Measurements from ENCODE around the gene CMIP.
A peak's percentile ranks its signal among the peaks of the same experiment; 100 is the strongest.

CMIP gene

DNA sequence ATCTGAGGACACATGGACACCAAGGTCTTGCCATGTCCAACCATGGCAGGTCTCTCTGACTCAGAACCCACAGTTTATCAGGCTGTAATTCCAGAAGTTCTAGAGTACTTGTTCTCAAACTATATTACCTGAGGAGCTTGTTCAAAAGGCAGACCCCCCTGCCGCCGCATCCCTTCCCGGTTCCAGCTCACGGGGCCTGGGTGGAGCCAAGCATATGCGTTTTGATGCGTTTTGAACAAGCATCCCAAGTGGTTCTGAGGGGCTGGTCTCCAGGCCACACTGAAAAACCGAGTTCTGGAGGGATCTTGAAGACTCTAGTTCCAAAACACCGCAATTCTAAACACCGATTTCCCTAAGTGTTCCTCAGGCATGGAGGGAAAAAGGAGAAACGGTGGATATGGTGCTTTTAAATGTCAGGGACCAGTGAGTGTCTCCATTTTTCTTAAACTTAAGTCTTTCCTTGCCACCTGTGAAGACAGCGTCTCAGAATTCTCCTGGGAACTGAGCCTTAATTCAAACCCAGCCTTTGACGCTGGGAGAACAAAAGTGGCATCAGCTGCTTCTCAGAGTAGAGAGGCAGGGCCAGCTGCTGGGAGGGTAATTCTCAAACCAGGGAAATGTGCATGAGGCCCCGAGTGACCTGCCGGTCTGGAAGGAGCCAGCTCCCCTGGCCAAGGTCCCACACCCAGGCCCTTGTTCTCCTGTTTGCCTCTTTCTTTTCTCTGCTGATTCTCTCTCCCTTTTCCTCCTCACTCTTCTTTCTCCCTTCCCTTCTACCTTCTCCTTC, 250.1 kb downstream of the CMIP start:
- peak in 1 of 2 donors; percentile 24 for DNase-seq

DNA sequence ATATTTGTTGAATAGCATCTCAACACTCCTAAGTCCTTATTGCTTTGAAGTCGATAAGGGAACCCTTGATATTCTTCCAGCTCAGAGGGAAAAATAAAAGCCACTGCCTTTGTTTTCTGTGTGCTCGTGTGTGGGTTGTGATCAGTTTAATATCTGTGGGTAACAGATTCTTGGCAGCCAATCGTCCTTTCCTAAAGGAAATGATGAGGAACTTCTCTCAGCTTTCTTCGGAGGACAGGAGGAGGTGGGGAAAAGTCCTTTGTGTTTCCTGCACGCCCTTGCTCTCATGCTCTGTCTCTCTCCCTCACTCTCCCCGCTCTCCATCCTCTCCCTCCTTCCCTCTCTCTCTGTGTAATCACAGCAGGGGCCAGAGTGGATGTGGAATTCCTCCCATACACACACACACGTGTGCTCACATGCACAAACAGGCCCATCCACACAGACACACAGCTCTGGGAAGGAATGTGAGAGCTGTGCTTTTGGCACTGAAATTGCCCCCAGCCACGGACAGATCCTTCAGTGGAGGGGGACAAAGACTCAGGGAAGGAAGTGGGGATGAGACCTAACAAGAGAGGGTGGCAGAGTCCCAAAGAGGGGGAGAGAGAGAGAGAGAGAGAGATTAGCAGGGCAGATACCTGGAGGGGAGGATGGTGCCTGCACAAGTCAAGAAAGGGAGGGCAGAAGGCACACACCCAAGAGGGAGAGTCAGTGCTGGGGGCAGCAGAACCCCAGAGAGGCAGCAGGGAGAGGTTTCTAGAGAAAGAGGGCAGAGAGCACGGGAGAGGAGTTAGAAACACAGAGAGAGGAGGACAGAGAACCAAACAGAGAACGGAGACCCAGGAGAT, 250.9 kb downstream of the CMIP start:
- no peak for DNase-seq

DNA sequence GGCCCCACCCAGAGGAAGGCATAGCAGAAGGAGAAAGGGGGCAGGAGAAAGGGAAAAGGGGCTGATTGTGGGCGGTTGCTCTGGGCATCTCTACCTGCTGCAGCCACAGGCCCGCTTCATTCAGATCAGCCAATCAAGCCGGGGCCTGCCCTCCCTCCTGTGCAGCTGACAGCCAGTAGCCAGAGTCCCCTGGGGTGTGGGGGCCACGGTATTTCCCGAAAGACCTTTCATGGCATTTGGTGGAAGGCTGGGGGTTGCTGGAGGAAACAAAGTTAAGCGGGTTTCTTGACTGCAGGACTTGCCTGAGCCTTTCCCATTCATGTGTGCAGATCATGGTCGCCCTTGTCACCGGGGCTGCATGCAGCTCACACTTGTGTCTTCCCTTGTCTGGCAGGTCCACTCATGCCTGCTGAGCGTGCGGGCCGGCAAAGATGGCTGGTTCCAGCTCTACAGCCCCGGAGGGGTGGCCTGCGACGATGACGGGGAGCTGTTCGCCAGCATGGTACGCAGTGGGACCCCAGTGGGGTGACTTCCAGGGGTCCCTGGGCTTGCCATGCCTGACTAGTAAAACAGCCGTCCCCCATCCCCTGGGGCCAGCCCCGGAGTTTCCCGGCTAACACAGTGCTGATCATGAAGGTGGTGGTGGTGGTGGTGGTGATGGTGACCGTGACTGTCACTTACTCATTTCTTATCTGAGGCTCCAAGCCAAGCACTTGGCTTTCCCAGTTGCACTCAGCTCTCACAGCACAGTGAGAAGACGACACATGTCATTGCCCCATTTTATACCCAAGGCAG, 251.8 kb downstream of the CMIP start:
- DNase-seq: no peak

DNA sequence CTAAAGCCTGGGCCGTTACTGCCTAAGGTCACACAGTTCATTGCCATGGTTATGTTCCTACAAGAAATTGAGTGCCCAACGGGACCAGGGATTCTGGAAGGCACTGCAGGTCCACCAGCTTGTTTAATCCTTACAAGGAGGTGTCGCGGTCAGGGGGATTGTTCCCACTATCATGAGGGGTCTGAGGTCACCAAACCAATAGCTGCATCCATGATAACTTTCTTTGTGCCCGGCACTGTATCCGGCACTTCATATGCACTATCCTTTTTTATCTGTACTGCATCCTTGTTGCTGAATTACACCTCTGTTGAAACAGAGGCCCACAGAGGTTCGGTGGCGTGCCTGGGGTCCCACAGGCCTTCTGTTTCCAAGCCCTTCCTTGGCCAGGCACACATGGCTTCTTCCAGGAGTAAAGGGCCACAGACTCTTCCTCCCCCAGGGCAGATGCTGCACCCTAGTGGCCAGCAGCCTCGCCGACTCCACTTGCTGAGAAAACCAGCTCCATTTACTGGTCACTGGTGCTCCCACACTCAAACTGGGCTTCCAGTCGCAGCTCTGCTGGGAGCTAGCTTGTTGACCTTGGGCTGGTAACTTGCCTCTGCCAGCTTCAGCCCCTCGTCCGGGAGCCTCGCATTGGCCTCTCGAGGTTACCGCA, 252.5 kb downstream of the CMIP start:
- DNase-seq: peak in 1 of 2 donors; percentile 32

DNA sequence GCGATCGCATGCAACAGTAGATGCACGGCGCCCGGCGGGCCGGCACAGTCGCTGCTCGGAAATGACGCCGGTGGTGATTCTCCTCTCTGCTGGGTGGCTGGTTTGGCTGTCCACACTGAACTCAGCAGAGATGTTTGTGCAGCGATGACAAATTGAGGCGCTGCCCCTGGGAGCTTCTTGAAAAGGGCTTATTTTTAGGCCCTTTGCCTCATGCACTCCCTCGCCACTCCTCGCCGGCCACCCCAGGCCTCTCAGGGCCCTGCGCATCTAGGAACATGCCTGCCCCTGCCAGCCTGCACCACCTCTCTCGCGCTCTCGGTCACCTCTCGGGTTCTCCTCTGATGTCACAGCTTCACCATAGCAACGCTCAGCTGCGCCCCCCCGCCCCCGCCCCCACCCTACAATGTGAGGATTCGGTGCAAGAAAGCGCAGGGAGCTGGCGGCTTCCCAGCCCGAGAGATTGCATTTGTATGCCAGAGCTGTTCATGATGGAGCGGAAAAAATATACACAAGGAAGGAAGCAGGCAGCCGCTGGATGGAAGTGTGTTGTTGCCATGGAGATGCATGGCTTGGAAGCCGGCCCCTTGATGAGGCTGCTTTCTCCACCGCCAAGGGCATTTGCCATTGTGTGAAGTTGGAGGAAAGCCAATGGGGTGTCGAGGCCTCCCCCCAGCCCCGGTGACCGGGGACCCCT, 253.2 kb downstream of the CMIP start:
- peak; percentile 32 to 67 for DNase-seq

DNA sequence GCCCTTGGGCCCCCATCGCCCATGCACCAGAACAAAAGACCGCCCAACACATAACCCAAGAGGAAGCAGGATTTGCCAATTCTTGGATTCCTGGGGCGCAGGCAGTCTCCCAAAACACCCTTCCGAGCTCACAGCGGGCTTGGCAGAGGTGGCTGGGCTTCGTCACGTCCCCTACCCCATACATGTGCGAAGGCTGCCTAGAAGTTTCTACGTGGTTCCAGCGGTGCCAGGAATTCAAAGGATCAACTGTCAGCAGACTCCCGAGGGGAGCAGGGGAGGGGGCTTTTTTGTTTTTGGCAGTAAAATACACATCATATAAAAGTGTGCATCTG, 253.7 kb downstream of the CMIP start:
- no peak for DNase-seq

DNA sequence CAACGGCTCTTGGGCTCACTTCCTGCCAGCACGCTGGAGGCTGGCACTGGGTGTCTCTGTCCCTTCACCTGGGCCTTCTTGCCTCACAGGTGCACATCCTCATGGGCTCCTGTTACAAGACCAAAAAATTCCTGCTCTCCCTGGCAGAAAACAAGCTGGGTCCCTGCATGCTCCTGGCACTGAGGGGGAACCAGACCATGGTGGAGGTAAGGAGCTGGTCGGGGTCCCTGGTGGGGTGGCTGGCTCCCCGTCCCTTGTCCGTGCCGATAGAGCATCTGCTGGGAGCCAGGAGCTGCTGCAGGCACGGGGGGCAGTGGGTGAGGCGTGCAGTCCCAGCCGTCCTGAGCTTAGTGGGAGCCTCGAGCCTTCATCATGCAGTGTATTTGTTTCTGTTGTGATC, 255.0 kb downstream of the CMIP start:
- no peak for DNase-seq

DNA sequence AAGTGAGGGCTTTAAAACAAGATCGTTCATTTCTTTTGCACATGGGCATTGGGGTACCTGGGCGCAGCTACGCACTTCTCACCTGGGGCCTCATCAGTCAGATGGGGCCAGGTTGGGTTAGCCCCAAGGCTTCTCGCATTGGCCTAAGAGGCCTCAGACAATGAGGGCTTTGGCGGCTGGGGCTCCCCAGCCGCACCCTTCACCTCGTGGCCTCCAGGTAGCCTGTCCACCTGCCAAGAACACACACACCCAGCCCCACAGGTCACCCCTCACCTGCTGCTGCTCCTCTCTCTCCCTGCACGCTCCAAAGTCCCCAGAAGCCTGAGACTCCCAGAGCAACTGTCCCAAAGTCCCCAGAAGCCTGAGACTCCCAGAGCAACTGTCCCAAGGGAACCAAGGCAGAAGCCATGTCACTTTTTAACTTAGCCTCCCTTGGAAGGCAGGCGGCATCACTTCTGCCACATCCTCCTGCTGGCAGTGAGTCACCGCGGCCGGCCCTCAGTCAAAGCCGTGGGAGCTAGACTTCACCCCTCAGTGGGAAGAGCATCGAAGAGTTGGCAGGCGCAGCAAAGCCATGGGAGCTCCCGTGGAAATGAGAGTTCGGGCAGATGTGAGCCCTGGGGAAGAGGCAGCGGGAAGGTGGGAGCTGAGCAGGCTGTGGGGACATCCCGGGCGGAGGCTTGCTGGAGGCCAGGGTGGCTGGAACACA, 255.6 kb downstream of the CMIP start:
- no peak for DNase-seq

DNA sequence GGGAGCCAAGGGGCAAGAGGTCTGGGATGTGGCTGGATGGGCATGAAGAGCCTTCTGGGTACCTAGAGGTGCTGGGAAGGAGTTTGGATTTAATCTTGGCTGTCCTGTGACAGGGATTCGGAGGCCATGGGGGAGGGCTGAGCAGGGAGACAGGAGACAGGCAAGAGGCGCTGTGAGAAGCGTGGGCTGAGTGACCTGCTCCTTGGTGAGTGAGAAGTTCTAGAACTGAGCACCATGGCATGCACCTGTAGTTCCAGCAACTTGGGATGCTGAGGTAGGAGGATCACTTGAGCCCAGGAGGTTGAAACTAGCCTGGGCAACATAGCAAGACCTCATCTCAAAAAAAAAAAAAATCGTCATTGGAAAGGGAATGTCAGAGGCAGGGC, 256.2 kb downstream of the CMIP start:
- DNase-seq: no peak

DNA sequence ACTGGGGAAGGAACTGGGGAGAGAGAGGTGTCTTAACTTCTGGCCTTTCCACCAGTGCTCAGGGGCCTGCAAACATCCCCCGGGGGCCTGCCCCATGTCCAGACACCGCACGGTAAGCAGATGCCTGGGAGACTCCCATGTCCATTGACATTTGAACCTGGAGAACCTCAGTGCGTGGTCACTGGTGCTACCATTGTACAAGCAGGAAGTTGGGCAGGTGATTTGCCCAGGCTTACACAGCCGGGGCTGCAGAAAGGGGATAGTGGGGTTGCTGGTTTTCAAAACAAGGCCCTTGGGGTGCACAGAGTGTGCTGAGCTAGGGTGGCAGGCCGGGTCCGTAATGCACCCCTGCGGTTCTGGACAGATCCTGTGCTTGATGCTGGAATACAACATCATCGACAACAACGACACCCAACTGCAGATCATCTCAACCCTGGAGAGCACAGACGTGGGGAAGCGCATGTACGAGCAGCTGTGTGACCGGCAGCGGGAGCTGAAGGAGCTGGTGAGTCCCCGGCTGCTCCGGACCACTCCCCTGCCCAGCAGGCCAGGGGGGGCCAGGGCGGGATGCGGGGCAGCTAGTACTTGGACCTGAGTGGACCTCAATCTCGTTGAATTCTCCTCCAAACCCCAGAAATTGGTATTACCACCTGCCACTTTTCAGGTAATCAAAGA, 256.8 kb downstream of the CMIP start:
- no peak for DNase-seq

DNA sequence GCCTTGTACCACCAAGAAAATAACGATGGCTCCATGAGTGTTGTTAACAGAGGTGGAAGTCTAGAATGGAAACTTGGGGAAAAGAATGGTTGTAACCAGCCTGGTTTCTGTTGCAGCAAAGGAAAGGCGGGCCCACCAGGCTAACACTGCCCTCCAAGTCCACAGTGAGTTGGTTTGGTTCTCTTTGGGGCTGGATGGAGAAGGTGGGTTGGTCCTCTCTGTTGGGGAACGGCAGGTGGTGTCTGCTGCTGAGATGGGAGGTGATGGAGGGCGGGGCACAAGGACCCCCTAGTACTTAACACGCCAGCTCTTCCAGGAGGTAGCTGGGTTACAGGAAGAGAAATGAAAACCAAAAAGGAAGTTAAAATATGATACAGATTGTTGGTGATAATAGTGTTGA, 257.9 kb downstream of the CMIP start:
- no peak for DNase-seq

DNA sequence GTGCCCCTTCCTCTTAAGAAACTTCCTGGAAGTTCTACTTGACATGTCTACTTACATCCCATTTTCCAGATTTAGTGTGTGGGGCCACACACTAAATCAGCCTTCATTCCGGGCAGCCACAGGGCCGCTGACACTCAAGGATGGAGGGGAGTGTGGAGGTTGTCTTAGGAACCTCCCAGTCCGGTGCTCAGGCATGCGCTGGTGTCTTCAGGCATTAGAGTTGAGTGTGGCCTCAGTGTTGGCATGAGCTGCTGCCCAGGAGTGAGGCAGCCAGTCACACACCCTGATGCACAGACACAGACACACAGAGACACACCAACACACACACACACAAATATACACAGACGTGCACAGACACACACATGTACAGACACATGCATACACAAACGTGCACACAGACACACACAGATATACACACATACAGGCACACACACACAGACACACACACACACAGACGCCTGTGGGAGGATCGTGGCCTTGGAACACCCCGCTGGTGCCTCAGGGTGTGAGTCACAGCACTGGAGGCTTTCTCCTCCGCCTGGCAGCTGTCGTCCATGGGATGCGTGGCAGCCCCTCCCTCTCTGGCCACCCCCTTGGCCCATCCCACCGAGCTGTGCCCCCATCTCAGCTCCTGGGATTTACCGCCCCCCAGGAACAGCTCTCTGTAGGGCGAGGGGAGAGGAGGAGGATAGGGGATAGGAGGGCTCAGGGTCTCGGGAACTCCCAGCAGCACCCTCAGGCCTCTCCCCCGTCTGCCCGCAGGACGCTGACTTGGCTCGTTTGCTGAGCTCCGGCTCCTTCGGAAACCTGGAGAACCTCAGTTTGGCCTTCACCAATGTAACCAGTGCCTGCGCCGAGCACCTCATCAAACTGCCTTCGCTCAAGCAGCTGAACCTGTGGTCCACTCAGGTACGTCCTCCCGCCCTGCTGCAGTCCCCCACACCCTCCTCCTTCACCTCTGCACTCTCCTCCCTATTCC, 258.9 kb downstream of the CMIP start:
- DNase-seq: no peak

DNA sequence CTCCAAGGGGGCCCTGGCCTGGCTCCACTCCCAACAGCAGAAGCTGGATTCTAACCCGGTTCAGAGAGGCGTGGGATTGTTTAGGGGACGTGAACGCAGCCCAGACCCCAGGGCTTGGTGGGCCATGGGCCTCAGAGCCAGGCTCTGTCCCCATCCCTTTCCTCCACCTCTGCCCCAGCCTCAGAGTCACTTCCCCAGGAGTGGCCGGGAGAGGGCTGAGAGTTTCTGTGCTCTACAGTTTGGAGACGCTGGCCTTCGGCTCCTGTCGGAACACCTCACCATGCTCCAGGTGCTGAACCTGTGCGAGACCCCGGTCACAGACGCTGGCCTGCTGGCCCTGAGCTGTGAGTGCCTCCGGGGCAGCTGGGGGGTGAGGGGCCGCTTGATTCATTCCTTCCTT, 260.7 kb downstream of the CMIP start:
- DNase-seq: no peak

DNA sequence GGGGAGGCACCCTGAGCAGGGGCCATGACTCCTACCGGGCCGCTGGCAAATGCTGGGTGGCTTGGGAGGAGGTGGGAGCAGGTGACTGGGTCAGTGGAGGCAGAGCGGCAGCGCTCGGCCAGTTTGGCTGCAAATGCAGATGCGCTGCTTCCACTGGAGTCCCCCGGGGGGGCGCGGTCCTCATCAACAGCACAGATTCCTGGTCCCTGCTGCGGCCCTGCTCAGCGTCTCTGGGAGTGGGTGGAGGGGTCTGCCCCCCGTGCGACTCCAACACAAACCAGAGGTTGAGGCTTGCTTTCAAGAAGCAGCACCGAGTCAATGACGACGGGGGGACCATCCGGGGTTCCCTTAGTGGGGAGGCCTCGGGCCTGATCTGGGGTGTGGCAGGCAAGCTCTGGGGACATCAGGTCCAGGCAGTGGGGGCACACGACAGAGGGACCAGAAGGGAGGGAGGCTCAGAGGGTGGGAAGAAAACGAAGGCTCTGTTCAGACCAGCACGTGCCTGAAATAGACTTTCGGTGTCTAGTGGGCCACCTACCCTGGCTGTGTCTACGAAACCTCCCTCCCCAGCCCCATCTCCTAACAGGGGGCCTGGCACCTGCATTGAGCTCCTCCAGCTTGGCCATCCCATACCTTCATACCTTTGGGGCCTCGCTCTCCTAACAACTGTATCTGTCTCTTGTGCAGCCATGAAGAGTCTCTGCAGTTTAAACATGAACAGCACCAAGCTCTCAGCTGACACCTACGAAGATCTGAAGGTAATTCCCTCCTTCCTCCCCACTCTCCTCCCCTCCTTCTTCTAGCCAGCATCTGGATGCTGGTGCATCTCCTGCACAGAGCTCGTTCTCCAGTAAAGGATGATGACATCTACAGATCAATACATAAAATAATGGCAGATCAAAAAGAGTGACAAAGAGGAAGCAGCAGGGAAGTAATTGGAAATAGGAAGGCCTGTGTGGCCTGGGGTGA, 262.0 kb downstream of the CMIP start:
- no peak for DNase-seq

DNA sequence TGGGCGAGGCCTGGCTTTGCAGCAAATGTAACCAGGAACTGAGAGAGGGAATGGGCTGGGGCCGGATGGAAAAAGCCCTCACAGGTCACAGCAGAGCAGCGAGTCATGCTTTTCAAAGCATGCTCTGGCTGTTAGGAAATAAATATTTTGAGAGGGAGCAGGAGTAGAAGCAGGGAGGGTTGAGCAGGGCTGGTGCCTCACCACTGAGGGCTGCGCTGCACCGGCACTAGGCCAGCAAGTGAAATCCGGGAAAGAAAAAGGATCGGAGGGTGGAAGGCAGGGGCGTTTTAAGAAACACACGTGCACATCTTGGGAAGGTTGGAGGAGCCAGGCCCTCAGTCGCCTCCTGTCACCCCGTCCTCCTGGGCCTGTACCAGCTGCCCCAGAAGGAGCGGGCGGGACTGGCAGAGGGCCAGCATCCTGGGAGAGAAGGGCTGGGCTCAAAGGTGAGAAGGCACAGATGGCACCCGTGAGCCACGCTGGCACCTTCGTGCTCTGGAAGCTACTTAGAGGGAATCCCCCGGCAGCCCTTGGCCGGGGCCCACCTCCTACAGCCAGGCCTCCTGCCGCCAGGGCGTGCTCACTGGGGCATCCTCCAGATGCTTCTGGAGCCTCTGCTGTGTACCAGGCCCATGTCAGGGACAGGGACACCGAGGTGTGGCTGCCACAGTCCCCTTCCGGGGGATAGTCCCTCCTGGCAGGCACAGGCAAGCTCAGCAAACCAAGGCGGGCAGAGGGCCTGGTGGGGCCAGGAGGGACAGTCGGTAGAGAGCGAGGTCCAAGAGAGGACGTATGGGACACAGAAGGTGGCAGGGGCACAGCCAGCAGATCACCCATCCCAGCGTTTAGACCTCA, 263.0 kb downstream of the CMIP start:
- no peak for DNase-seq

DNA sequence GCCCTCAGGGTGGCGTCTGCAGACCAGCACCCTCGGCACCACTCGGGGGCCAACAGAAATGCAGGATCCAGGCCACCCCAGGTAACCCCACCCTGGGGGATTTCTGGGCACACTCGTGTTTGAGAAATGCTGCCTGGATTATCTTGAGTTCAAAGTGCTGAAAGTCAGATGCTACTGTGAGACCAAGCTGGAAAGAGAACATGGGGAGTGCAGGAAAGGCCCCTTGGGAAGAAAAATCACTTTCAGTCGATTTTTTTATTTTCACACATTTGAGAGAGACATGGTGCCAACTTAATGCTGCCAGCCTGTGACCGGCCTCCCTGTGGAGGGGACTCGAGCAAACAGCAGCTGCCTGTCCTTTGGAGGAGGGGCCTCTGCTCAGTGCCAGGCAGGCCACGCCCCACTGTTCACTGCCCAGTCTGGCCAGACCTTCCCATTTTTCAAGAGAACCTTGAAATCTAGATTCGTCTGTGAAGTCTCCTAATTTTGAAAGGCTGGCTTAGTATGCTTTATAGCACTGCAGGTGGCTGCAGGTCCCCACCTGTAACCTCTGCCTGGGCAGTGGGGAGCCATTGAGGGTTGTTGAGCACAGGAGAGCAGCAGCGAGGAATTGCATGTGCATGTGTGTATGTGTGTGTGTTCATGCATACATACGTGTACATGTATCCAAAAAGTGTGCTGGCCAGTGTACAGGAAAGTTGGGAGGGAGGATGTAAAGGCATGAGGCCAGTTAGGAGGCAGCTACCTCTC, 263.8 kb downstream of the CMIP start:
- peak in 1 of 2 donors; percentile 40 for DNase-seq
